HepG2 (cell line): ENCODE results near the gene LTB4R2. TPM values are rescaled to one million over a fixed set of nuclear protein-coding genes. Genes with fewer than 3 reads are reported as not detected.

ENCODE experiments used
- CBX5 ChIP-seq: sonication (generic); formaldehyde crosslinking; IDR thresholded peaks from 2 replicates; pipeline ENCODE4 v1.4.0; 2020; ENCODE audit warnings: missing genetic modification reagents, borderline replicate concordance
- CCDC6 ChIP-seq: sonication (generic); formaldehyde crosslinking; IDR thresholded peaks from 2 replicates; pipeline ENCODE4 v1.8.1; 2022; ENCODE audit warnings: mild to moderate bottlenecking, missing genetic modification reagents, moderate library complexity
- KLF6 ChIP-seq: IDR thresholded peaks from 2 replicates; pipeline ENCODE4 v1.8.0; 2016; ENCODE audit warnings: missing biosample characterization, missing genetic modification reagents
- RELA ChIP-seq: sonication (generic); formaldehyde crosslinking; IDR thresholded peaks from 2 replicates; pipeline ENCODE4 v1.4.0; 2020; ENCODE audit warnings: missing genetic modification reagents
- SP140L ChIP-seq: sonication (generic); formaldehyde crosslinking; IDR thresholded peaks from 2 replicates; pipeline ENCODE4 v1.4.0; 2020; ENCODE audit warnings: missing genetic modification reagents, borderline replicate concordance
- SUZ12 ChIP-seq: fragments of 150-350 bp; IDR thresholded peaks from 2 replicates; pipeline ENCODE4 v1.6.1; 2014; ENCODE audit warnings: low read depth, low read length
- ZFX ChIP-seq: sonication (generic); formaldehyde crosslinking; IDR thresholded peaks from 2 replicates; pipeline ENCODE4 v1.4.0; 2020; ENCODE audit warnings: mild to moderate bottlenecking, low read depth, missing genetic modification reagents, moderate library complexity
- ZKSCAN8 ChIP-seq: IDR thresholded peaks from 2 replicates; pipeline ENCODE4 v1.6.1; 2016; ENCODE audit warnings: borderline replicate concordance, missing genetic modification reagents, missing compliant biosample characterization
- ZNF234 ChIP-seq: sonication (generic); formaldehyde crosslinking; conservative IDR thresholded peaks from 2 replicates; pipeline ENCODE4 v1.5.1; 2020; ENCODE audit warnings: mild to moderate bottlenecking, missing genetic modification reagents
- ZNF446 ChIP-seq: sonication (generic); formaldehyde crosslinking; IDR thresholded peaks from 2 replicates; pipeline ENCODE4 v1.5.0; 2020; ENCODE audit warnings: mild to moderate bottlenecking, missing genetic modification reagents
- ZNF558 ChIP-seq: sonication (generic); formaldehyde crosslinking; IDR thresholded peaks from 2 replicates; pipeline ENCODE4 v1.9.0; 2022; ENCODE audit warnings: mild to moderate bottlenecking, missing genetic modification reagents, borderline replicate concordance
- polyA plus RNA-seq, 8 experiments: library from polyadenylated mRNA; depleted of rRNA in 3 of 8; stranded (reverse) in 7 of 8; unstranded in 1 of 8; fragments of >200 nt; fragmentation: Illumina TruSeq in 4 of 8; extraction: Trizol in 4 of 8; gene quantifications; 2 replicates each; pipeline versions ENCODE4 v1.2.1 to v1.2.3, GENCODE V29; 2011 to 2016; ENCODE audit warnings: low read depth in 4 of 8, missing spikeins in 1 of 8, mixed read lengths in 1 of 8; ENCODE audit not compliant: insufficient read depth in 1 of 8
- total RNA-seq, 5 experiments: library from RNA; depleted of rRNA; stranded (reverse); fragments of >200 nt; fragmentation: Illumina TruSeq; extraction: Trizol; gene quantifications; 2 replicates each; pipeline ENCODE4 v1.2.3, GENCODE V29; 2016; ENCODE audit warnings: low read depth in 1 of 5
- TF ChIP-seq, protein P1 (sequence below): sonication (generic); formaldehyde crosslinking; IDR thresholded peaks from 2 replicates; pipeline ENCODE4 v1.5.0; 2020; ENCODE audit warnings: missing genetic modification reagents
- TF ChIP-seq, protein P2 (sequence below), 2 experiments: sonication (generic) in 1 of 2; formaldehyde crosslinking in 1 of 2; IDR thresholded peaks; 2 replicates each; pipeline versions ENCODE4 v1.5.1 to v1.6.1; 2011 to 2020; ENCODE audit warnings: borderline replicate concordance in 1 of 2, low read depth in 1 of 2, low read length in 1 of 2, mild to moderate bottlenecking in 1 of 2, missing genetic modification reagents in 1 of 2, moderate library complexity in 1 of 2
- TF ChIP-seq, protein P3 (sequence below): sonication (generic); formaldehyde crosslinking; IDR thresholded peaks from 2 replicates; pipeline ENCODE4 v1.8.0; 2022; ENCODE audit warnings: mild to moderate bottlenecking, missing genetic modification reagents, borderline replicate concordance
- TF ChIP-seq, protein P4 (sequence below): sonication (generic); formaldehyde crosslinking; IDR thresholded peaks from 2 replicates; pipeline ENCODE4 v1.9.0; 2021; ENCODE audit warnings: missing genetic modification reagents, mild to moderate bottlenecking, borderline replicate concordance
- TF ChIP-seq, protein P5 (sequence below): IDR thresholded peaks from 2 replicates; pipeline ENCODE4 v1.6.1; 2018; ENCODE audit warnings: missing genetic modification reagents, mild to moderate bottlenecking, missing compliant biosample characterization
- TF ChIP-seq, protein P6 (sequence below): fragments of 450-650 bp; IDR thresholded peaks from 2 replicates; pipeline ENCODE4 v1.6.1; 2017; ENCODE audit warnings: mild to moderate bottlenecking

The LTB4R2 gene
- total and polyA plus RNA-seq, 2 of the 13 experiments (the other 11 are each of a cell fraction or from before 2014, with no cell fraction given) = 3.9 to 6.9 TPM

DNA sequence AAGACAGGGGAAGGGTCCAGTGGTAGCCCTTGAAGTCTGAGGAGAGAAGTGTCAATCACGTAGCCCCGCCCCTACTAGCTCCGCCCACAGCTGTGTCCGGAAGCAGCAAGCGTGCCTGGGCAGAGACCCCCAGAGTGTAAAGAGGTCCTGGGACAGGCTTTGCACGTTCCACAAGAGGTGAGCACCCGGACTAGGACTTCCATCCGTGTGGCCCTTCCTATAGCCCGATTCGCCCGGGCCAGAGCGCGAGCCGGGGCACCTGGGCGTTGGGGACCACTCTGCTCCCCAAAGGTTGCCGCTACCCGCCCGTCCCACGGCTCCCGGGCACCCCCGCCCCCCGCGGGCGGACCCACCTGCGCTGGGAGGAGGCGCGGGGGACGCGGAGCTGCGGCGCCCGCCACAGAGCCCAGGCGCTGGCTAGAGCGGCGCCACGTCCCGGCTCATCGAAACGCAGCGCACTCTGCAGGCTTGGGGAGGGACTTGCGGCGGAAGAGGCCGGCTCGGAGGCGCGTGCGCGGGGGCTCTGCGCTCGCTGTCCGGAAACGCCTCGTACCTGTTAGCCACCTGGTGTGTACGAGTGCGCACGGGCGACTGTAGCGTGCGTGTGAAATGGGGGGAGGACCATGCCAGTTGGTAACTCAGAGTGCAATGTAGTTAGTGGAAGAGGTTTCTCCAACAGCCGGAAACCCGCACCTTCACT is 38.7 kb upstream of the LTB4R2 start, which contains the start of gene RABGGTA (continued):
- peak; percentile 99 for TF ChIP-seq ZNF446 (CRISPR knock-in tag)
- peak; percentile 98 for TF ChIP-seq RELA (CRISPR knock-in tag)
- peak; percentile 100; the same call in 1 of the 2 replicates for TF ChIP-seq ZNF558 (CRISPR knock-in tag)
- TF ChIP-seq, protein P1, sequence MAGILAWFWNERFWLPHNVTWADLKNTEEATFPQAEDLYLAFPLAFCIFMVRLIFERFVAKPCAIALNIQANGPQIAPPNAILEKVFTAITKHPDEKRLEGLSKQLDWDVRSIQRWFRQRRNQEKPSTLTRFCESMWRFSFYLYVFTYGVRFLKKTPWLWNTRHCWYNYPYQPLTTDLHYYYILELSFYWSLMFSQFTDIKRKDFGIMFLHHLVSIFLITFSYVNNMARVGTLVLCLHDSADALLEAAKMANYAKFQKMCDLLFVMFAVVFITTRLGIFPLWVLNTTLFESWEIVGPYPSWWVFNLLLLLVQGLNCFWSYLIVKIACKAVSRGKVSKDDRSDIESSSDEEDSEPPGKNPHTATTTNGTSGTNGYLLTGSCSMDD (CRISPR knock-in tag) = peak; percentile 93; the same call in 1 of the 2 replicates
- peak; percentile 100 for TF ChIP-seq CCDC6 (CRISPR knock-in tag)
- TF ChIP-seq, protein P2, sequence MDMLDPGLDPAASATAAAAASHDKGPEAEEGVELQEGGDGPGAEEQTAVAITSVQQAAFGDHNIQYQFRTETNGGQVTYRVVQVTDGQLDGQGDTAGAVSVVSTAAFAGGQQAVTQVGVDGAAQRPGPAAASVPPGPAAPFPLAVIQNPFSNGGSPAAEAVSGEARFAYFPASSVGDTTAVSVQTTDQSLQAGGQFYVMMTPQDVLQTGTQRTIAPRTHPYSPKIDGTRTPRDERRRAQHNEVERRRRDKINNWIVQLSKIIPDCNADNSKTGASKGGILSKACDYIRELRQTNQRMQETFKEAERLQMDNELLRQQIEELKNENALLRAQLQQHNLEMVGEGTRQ (IDR thresholded peaks at IDR 0.05; ENCODE audit: low read depth, low read length) = 0 out of 2 replicates have a peak, but pooled peaks have one; percentile 2
- TF ChIP-seq, protein P2 (CRISPR knock-in tag; IDR thresholded peaks at IDR 0.05; ENCODE audit: borderline replicate concordance) = peak; percentile 36; the same call in 1 of the 2 replicates
- peak; percentile 99 for TF ChIP-seq KLF6 (CRISPR knock-in tag)
- peak; percentile 85 for TF ChIP-seq CBX5 (CRISPR knock-in tag)
- peak; percentile 87 for TF ChIP-seq ZFX (CRISPR knock-in tag)
- peak; percentile 94 for TF ChIP-seq SP140L (CRISPR knock-in tag)
- no peak for TF ChIP-seq SUZ12
- TF ChIP-seq, protein P3, sequence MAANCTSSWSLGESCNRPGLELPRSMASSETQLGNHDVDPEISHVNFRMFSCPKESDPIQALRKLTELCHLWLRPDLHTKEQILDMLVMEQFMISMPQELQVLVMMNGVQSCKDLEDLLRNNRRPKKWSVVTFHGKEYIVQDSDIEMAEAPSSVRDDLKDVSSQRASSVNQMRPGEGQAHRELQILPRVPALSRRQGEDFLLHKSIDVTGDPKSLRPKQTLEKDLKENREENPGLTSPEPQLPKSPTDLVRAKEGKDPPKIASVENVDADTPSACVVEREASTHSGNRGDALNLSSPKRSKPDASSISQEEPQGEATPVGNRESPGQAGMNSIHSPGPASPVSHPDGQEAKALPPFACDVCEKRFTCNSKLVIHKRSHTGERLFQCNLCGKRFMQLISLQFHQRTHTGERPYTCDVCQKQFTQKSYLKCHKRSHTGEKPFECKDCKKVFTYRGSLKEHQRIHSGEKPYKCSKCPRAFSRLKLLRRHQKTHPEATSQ (CRISPR knock-in tag) = peak; percentile 99
- TF ChIP-seq, protein P4, sequence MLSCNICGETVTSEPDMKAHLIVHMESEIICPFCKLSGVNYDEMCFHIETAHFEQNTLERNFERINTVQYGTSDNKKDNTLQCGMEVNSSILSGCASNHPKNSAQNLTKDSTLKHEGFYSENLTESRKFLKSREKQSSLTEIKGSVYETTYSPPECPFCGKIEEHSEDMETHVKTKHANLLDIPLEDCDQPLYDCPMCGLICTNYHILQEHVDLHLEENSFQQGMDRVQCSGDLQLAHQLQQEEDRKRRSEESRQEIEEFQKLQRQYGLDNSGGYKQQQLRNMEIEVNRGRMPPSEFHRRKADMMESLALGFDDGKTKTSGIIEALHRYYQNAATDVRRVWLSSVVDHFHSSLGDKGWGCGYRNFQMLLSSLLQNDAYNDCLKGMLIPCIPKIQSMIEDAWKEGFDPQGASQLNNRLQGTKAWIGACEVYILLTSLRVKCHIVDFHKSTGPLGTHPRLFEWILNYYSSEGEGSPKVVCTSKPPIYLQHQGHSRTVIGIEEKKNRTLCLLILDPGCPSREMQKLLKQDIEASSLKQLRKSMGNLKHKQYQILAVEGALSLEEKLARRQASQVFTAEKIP (CRISPR knock-in tag) = no peak
- TF ChIP-seq ZKSCAN8 (CRISPR knock-in tag) = peak; percentile 96; the same call in 1 of the 2 replicates
- TF ChIP-seq ZNF234 (CRISPR knock-in tag) = peak; percentile 97; the same call in 1 of the 2 replicates
- TF ChIP-seq, protein P5, sequence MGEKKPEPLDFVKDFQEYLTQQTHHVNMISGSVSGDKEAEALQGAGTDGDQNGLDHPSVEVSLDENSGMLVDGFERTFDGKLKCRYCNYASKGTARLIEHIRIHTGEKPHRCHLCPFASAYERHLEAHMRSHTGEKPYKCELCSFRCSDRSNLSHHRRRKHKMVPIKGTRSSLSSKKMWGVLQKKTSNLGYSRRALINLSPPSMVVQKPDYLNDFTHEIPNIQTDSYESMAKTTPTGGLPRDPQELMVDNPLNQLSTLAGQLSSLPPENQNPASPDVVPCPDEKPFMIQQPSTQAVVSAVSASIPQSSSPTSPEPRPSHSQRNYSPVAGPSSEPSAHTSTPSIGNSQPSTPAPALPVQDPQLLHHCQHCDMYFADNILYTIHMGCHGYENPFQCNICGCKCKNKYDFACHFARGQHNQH = peak; percentile 100
- TF ChIP-seq, protein P6, sequence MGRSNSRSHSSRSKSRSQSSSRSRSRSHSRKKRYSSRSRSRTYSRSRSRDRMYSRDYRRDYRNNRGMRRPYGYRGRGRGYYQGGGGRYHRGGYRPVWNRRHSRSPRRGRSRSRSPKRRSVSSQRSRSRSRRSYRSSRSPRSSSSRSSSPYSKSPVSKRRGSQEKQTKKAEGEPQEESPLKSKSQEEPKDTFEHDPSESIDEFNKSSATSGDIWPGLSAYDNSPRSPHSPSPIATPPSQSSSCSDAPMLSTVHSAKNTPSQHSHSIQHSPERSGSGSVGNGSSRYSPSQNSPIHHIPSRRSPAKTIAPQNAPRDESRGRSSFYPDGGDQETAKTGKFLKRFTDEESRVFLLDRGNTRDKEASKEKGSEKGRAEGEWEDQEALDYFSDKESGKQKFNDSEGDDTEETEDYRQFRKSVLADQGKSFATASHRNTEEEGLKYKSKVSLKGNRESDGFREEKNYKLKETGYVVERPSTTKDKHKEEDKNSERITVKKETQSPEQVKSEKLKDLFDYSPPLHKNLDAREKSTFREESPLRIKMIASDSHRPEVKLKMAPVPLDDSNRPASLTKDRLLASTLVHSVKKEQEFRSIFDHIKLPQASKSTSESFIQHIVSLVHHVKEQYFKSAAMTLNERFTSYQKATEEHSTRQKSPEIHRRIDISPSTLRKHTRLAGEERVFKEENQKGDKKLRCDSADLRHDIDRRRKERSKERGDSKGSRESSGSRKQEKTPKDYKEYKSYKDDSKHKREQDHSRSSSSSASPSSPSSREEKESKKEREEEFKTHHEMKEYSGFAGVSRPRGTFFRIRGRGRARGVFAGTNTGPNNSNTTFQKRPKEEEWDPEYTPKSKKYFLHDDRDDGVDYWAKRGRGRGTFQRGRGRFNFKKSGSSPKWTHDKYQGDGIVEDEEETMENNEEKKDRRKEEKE = no peak
